Progenitor cell of endocrine pancreas (in vitro differentiated cells): ENCODE measurements around the gene ZBTB46. TPM values are rescaled to one million over a fixed set of nuclear protein-coding genes. Genes with fewer than 3 reads are reported as not detected.

Experiments
- DNase-seq: peaks from one replicate; pipeline ENCODE4 v3.0.0; 2021; ENCODE audit warnings: low spot score; ENCODE audit not compliant: unreplicated experiment
- H3K27ac Mint-ChIP-seq: 2 replicates; pipeline ENCODE4 v1.8.0; 2021; ENCODE audit warnings: mild to moderate bottlenecking, moderate library complexity, mixed read lengths
- H3K27me3 Mint-ChIP-seq: 2 replicates; pipeline ENCODE4 v1.8.0; 2021; ENCODE audit warnings: mixed read lengths
- H3K36me3 Mint-ChIP-seq: 2 replicates; pipeline ENCODE4 v1.8.0; 2022; ENCODE audit warnings: mixed read lengths; ENCODE audit not compliant: insufficient read depth
- H3K4me1 Mint-ChIP-seq: 2 replicates; pipeline ENCODE4 v1.8.0; 2021; ENCODE audit warnings: low read depth, mixed read lengths
- H3K4me3 Mint-ChIP-seq: 2 replicates; pipeline ENCODE4 v1.8.0; 2021; ENCODE audit warnings: low read depth, mild to moderate bottlenecking, moderate library complexity, mixed read lengths
- H3K9me3 Mint-ChIP-seq: 2 replicates; pipeline ENCODE4 v1.8.0; 2021; ENCODE audit warnings: low read depth, mixed read lengths
- CTCF ChIP-seq: fragments of 200-600 bp; sonication (generic); IDR thresholded peaks from one replicate; pipeline ENCODE4 v1.5.0; 2021; ENCODE audit warnings: antibody characterized with exemption, mild to moderate bottlenecking; ENCODE audit not compliant: unreplicated experiment
- total RNA-seq: library from RNA; stranded (reverse); gene quantifications from 2 replicates; pipeline ENCODE4 v1.2.1, GENCODE V29; 2021

Gene ZBTB46
- total RNA-seq, 1 donor from 2014 or later = 31.2 TPM

- no peak overlapping the region for H3K4me3 Mint-ChIP-seq
- peaks cover 10% of the 10 kb centered on the region for H3K36me3 Mint-ChIP-seq
- peak overlapping the region; percentile 33 for H3K27ac Mint-ChIP-seq
Measured at GRCh38 chr20:63772781-63773518, 58.1 kb downstream of the ZBTB46 start.

DNA sequence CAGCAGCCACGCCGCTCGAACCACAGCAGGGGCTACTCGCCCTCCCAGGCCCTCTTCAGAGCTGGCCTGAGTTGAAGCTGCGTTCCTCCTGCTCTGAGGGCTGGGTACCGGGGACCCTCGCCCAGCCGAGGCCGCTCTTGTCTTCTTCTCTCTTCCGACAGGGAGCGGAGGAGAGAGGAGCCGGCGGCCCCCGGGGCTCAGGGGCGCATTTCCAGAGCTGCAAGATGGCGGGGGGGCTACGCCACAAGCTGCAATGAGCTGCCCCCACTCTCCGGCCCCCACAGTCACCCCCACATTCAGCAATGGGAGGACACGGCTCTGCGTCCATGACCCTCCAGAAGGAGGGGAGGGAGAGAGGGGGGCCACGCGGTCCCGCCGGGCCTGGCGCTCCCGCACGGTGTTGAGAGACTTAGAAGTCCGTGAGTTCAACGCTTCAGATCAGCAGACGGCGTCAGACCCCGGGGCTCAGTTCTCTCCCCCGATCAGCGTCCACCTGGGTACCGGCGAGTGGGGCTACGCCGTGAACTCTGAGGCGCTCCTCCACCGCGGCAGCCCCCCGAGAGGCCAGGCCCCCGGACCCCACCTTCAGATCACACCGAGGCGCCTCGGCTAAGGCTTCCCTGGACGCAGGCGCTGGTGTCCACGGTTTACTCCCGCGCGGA lies 59.9 kb downstream of the ZBTB46 start:
- no peak overlapping the region for H3K27ac Mint-ChIP-seq
- H3K4me1 Mint-ChIP-seq = peaks cover 9% of the 10 kb centered on the region
- H3K9me3 Mint-ChIP-seq = no peaks in the 10 kb centered on the region
- TF ChIP-seq CTCF = no peak
- peaks cover 6% of the 10 kb centered on the region for H3K36me3 Mint-ChIP-seq
- DNase-seq = no peak
- H3K4me3 Mint-ChIP-seq = no peak overlapping the region
- no peaks in the 10 kb centered on the region for H3K27me3 Mint-ChIP-seq

More at GRCh38 chr20:63772781-63773518, 58.1 kb downstream of the ZBTB46 start:
- no peaks in the 10 kb centered on the region for H3K9me3 Mint-ChIP-seq
- no peak for TF ChIP-seq CTCF
- peaks cover 9% of the 10 kb centered on the region for H3K4me1 Mint-ChIP-seq
- DNase-seq = no peak
- no peaks in the 10 kb centered on the region for H3K27me3 Mint-ChIP-seq

DNA sequence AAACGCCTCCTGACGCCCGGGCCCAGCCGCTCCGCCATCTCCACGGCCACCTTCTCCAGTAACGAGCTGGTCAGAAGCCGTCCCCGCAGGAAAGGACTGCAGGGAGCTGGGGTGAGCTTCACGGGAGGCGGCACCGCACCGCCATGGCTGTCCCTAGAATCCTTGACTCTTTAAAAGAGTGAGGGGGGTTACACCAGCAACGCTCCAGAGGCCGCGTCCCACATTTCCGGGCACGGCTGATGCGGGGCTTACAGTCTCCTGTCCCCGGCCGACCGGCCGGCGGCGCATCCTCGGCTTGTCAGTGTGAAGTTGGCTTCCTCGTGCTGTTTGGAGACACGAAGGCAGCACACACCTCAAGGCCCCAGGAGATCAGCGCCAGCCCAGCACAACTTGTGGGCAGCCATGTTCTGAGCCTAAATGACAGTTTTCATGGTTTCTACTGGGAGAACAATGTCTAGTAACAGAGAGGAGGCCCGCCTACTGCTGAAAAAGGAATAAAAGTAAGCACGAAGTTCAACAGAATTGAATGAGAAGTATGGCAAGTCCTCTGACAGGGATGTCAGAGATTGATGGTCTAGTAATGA lies 61.1 kb downstream of the ZBTB46 start:
- peaks cover 8% of the 10 kb centered on the region for H3K36me3 Mint-ChIP-seq
- H3K27me3 Mint-ChIP-seq = no peaks in the 10 kb centered on the region
- H3K4me1 Mint-ChIP-seq = peaks cover 2% of the 10 kb centered on the region
- no peaks in the 10 kb centered on the region for H3K9me3 Mint-ChIP-seq
- H3K27ac Mint-ChIP-seq = no peak overlapping the region
- DNase-seq = no peak
- TF ChIP-seq CTCF = no peak
- no peak overlapping the region for H3K4me3 Mint-ChIP-seq

GRCh38 chr20:63768591-63769515 lies 62.2 kb downstream of the ZBTB46 start:
- no peak for DNase-seq
- no peaks in the 10 kb centered on the region for H3K9me3 Mint-ChIP-seq
- H3K27me3 Mint-ChIP-seq = no peaks in the 10 kb centered on the region
- TF ChIP-seq CTCF = no peak
- no peak overlapping the region for H3K27ac Mint-ChIP-seq
- peaks cover 7% of the 10 kb centered on the region for H3K36me3 Mint-ChIP-seq
- no peaks in the 10 kb centered on the region for H3K4me1 Mint-ChIP-seq
- no peak overlapping the region for H3K4me3 Mint-ChIP-seq

DNA sequence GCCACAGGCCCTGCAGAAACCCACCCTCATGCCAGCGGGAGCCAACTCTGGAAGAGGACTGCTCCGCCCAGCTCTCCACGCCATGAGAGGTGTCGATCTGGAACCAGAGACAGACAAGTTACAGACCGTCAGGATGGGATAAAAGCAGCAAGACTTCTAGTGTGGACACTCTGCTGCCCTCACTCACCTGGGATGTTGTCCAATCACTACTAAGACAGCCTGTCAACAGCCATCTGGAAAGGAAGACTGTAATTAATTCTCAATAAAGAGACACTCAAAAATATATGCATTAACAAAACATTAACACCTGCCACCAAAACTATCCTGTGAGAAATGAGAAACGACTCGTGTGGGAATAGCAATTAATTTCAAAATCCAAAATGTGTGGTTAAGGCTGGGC lies 63.2 kb downstream of the ZBTB46 start:
- H3K27me3 Mint-ChIP-seq = no peaks in the 10 kb centered on the region
- H3K36me3 Mint-ChIP-seq = peaks cover 9% of the 10 kb centered on the region
- TF ChIP-seq CTCF = no peak
- H3K27ac Mint-ChIP-seq = no peak overlapping the region
- no peaks in the 10 kb centered on the region for H3K4me1 Mint-ChIP-seq
- no peak overlapping the region for H3K4me3 Mint-ChIP-seq
- H3K9me3 Mint-ChIP-seq = no peaks in the 10 kb centered on the region
- no peak for DNase-seq
